A673 (cell line): ENCODE data around the gene GRPR.

Experiments
- EZH2 ChIP-seq: fragments of 200-600 bp; sonication (generic); IDR thresholded peaks from 2 replicates; pipeline ENCODE4 v1.6.1; 2017; ENCODE audit warnings: borderline replicate concordance, low read depth, mild to moderate bottlenecking, mixed read lengths, antibody characterized with exemption, low read length; ENCODE audit not compliant: poor library complexity, severe bottlenecking
- TF ChIP-seq, protein P1 (sequence below): fragments of 300-800, 200-600 bp; sonication (generic); conservative IDR thresholded peaks from 2 replicates; pipeline ENCODE4 v1.5.1; 2017; ENCODE audit warnings: low read depth, mild to moderate bottlenecking, antibody characterized with exemption, low read length, moderate library complexity, mixed read lengths

DNA sequence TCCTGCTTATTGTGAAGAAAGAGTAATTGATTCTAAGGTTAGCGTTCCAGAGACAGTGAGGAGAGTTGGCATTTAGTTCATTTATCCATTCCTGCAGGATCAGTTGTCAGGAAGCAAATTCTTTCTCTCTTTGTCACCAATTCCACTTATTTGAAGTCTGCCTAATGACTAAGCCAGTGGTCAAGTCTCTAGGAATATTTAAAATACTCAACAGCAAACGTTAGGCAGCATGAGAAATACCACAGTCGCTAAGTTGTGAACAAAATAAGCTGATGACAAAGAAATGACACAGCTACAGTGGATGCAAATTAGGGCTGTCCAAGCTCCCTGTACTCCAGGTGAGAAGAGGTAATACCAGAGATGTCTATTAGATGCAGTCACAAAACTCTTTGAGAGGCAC is 37.4 kb downstream of the GRPR start:
- TF ChIP-seq EZH2 = no peak
- TF ChIP-seq, protein P1, sequence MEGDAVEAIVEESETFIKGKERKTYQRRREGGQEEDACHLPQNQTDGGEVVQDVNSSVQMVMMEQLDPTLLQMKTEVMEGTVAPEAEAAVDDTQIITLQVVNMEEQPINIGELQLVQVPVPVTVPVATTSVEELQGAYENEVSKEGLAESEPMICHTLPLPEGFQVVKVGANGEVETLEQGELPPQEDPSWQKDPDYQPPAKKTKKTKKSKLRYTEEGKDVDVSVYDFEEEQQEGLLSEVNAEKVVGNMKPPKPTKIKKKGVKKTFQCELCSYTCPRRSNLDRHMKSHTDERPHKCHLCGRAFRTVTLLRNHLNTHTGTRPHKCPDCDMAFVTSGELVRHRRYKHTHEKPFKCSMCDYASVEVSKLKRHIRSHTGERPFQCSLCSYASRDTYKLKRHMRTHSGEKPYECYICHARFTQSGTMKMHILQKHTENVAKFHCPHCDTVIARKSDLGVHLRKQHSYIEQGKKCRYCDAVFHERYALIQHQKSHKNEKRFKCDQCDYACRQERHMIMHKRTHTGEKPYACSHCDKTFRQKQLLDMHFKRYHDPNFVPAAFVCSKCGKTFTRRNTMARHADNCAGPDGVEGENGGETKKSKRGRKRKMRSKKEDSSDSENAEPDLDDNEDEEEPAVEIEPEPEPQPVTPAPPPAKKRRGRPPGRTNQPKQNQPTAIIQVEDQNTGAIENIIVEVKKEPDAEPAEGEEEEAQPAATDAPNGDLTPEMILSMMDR = no peak
